ENCODE data around the gene USH1G. TPM values are rescaled to one million over a fixed set of nuclear protein-coding genes. Genes with fewer than 3 reads are reported as not detected.

The USH1G gene
- total RNA-seq, 1 donor from 2014 or later, result 0.18 TPM

DNA sequence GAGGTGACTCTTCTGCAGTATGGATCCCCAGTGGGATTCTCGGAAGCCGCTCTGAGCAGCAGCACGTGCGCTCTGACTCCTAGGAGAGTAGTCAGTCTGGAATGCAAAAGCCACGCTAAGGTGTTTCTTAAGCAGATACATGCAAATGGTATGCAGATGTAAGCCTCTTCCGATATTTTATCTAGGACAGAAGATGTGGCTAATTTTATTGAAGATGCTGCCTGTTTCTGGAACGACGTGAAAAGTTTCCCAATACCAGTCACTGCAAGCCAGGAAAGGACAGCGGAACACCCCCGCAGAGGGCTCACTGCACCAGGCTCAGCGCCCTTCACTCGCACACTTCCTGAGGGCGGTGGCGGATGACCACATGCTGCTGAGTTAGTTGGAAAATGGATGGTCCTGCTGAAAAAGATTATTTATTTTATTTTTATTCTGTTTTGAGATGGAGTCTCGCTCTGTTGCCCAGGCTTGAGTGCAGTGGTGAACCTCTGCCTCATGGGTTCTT, 39.8 kb downstream of the USH1G start:
- TF ChIP-seq, protein P1, sequence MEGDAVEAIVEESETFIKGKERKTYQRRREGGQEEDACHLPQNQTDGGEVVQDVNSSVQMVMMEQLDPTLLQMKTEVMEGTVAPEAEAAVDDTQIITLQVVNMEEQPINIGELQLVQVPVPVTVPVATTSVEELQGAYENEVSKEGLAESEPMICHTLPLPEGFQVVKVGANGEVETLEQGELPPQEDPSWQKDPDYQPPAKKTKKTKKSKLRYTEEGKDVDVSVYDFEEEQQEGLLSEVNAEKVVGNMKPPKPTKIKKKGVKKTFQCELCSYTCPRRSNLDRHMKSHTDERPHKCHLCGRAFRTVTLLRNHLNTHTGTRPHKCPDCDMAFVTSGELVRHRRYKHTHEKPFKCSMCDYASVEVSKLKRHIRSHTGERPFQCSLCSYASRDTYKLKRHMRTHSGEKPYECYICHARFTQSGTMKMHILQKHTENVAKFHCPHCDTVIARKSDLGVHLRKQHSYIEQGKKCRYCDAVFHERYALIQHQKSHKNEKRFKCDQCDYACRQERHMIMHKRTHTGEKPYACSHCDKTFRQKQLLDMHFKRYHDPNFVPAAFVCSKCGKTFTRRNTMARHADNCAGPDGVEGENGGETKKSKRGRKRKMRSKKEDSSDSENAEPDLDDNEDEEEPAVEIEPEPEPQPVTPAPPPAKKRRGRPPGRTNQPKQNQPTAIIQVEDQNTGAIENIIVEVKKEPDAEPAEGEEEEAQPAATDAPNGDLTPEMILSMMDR (IDR thresholded peaks at IDR 0.05; ENCODE audit: unreplicated experiment), result no peak
- no peak overlapping the region for H3K4me3 Mint-ChIP-seq (ENCODE audit: unreplicated experiment)
- H3K4me1 Mint-ChIP-seq (ENCODE audit: unreplicated experiment), result peaks cover 3% of the 10 kb centered on the region
- no peak overlapping the region for H3K27ac Mint-ChIP-seq (ENCODE audit: unreplicated experiment)
- H3K36me3 Mint-ChIP-seq (ENCODE audit: low read depth, unreplicated experiment), result no peaks in the 10 kb centered on the region
- peaks cover 4% of the 10 kb centered on the region for H3K27me3 Mint-ChIP-seq (ENCODE audit: unreplicated experiment)
- no peaks in the 10 kb centered on the region for H3K9me3 Mint-ChIP-seq (ENCODE audit: unreplicated experiment)
- no peak for DNase-seq (ENCODE audit: low spot score)

DNA sequence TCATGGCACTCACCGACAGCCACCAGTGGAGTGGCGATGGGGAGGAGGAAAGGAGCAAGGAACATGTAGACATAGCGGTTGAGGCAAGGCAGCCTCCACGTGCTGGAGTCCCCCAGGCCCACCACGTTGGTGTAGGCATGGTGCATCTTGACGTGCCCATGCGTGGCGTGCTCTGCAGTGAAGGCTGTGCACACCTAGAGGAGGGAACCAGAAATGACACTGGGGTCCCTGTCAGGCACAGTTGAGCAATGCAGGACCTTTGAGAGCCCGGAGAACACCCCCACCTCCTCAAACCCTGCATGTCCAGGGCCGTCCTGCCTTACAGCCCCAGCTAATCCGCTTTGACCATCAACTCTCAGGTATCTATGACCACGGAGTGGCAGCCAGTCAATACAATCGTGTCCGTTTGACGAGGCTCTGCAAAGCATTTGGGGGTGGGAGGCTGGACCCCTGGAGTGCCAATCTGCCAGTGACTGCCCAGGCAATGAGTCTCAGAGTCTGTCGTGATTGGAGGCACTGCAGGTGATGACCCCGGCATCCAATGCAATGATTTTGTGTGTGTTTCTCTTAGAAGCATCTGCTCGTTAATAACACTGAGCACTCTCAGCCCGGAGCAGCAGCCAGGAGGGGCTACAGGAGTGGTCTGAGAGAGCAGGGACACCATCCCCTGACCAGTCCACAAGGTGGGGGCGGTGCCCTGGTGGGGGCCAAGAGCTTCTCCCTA, 40.4 kb downstream of the USH1G start:
- Mint-ChIP-seq H3K9me3 (ENCODE audit: unreplicated experiment) (no peaks in the 10 kb centered on the region), H3K4me1 (ENCODE audit: unreplicated experiment) (peaks cover 3% of the 10 kb centered on the region), H3K4me3 (ENCODE audit: unreplicated experiment) (no peak overlapping the region), H3K27ac (ENCODE audit: unreplicated experiment) (no peak overlapping the region), H3K36me3 (ENCODE audit: low read depth, unreplicated experiment) (no peaks in the 10 kb centered on the region), H3K27me3 (ENCODE audit: unreplicated experiment) (peaks cover 4% of the 10 kb centered on the region)
- TF ChIP-seq, protein P1 (IDR thresholded peaks at IDR 0.05; ENCODE audit: unreplicated experiment), result no peak
- no peak for DNase-seq (ENCODE audit: low spot score)

DNA sequence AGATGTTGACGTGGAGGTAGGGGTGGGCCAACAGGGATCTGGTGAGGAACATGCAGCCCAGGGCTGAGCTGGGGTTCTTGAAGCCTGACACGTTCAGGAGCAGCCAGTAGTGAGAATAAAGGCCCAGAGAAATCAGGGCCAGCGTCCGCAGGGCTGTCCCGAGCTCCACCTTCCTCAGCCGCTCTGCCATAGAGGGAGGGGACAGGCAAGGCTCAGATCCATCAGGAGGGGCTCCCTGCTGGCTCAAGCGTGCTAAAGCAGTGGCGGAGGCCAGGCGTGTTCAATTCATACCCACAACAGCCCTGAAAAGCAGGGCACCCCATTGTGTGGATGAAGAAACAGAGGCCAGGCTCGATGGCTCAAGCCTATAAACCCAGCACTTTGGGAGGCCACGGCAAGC, 42.0 kb downstream of the USH1G start:
- peaks cover 8% of the 10 kb centered on the region for H3K27me3 Mint-ChIP-seq (ENCODE audit: unreplicated experiment)
- no peak overlapping the region for H3K4me3 Mint-ChIP-seq (ENCODE audit: unreplicated experiment)
- H3K36me3 Mint-ChIP-seq (ENCODE audit: low read depth, unreplicated experiment), result no peaks in the 10 kb centered on the region
- H3K9me3 Mint-ChIP-seq (ENCODE audit: unreplicated experiment), result no peaks in the 10 kb centered on the region
- peaks cover 3% of the 10 kb centered on the region for H3K4me1 Mint-ChIP-seq (ENCODE audit: unreplicated experiment)
- no peak for DNase-seq (ENCODE audit: low spot score)
- TF ChIP-seq, protein P1 (IDR thresholded peaks at IDR 0.05; ENCODE audit: unreplicated experiment), result no peak
- H3K27ac Mint-ChIP-seq (ENCODE audit: unreplicated experiment), result no peak overlapping the region

DNA sequence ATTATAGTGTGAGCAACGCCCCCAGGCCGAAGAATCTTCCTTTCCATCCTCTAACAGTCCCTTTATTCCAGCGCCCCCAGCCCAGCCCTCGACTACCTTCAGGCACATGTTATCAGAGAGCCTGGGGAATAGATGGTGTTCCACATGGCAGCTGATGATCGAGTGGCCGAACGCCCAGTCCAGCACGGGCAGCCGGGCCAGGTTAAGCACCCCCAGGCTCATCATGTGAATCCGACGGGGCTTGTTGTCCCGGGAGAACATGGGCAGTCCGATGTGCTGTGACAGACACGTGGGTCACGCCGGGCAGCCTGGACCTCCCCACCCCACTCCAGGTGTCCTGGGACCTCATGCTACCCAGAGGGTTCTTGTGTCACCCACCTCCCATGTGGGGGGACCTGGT, 43.7 kb downstream of the USH1G start:
- H3K27ac Mint-ChIP-seq (ENCODE audit: unreplicated experiment), result no peak overlapping the region
- H3K4me1 Mint-ChIP-seq (ENCODE audit: unreplicated experiment), result peaks cover 3% of the 10 kb centered on the region
- TF ChIP-seq, protein P1 (IDR thresholded peaks at IDR 0.05; ENCODE audit: unreplicated experiment), result no peak
- H3K36me3 Mint-ChIP-seq (ENCODE audit: low read depth, unreplicated experiment), result no peaks in the 10 kb centered on the region
- DNase-seq (ENCODE audit: low spot score), result no peak
- H3K27me3 Mint-ChIP-seq (ENCODE audit: unreplicated experiment), result peaks cover 8% of the 10 kb centered on the region
- H3K4me3 Mint-ChIP-seq (ENCODE audit: unreplicated experiment), result no peak overlapping the region
- no peaks in the 10 kb centered on the region for H3K9me3 Mint-ChIP-seq (ENCODE audit: unreplicated experiment)

DNA sequence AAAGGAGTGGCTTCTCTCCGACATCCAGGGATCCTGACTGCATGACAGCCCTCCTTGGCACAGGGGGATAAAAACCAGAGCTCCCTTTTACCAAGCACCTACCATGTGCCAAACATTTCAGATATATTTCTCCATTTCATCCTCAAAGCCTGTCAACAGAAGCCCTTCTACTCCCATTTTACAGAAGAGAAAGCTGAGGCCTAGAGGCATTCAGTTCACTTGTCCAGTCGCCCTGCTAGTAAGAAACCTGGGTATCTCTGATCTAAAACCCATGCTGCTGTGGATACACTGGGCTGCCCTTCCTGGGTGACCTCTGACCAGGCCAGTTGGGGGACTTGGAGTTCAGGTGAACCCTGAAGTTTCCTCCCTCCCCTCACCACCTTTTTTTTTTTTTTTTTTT, 44.4 kb downstream of the USH1G start:
- H3K27me3 Mint-ChIP-seq (ENCODE audit: unreplicated experiment), result peaks cover 8% of the 10 kb centered on the region
- TF ChIP-seq, protein P1 (IDR thresholded peaks at IDR 0.05; ENCODE audit: unreplicated experiment), result no peak
- no peak overlapping the region for H3K4me3 Mint-ChIP-seq (ENCODE audit: unreplicated experiment)
- no peaks in the 10 kb centered on the region for H3K36me3 Mint-ChIP-seq (ENCODE audit: low read depth, unreplicated experiment)
- no peak overlapping the region for H3K27ac Mint-ChIP-seq (ENCODE audit: unreplicated experiment)
- no peak for DNase-seq (ENCODE audit: low spot score)
- peaks cover 3% of the 10 kb centered on the region for H3K4me1 Mint-ChIP-seq (ENCODE audit: unreplicated experiment)
- H3K9me3 Mint-ChIP-seq (ENCODE audit: unreplicated experiment), result no peaks in the 10 kb centered on the region
